ENCODE measurements around the gene NELL2.
A peak's percentile ranks its signal among the peaks of the same experiment; 100 is the strongest.
"Not testable (repeated sequence)": the region's sequence is repeated elsewhere in the genome, so short reads cannot be mapped to it uniquely, and the experiment has no call there.

NELL2 gene

GRCh38 chr12:44875954-44876543 is at the start of gene NELL2:
Gene NELL2 (minus strand): TSS chr12:44876315. CDS start chr12:44875869, 446 bp downstream.
- peak; percentile 38 to 62 (median 54) for DNase-seq (ENCODE audit: low read depth in 2 of 3, low spot score in 2 of 3)

- no peak for DNase-seq (ENCODE audit: low read depth in 2 of 3, low spot score in 2 of 3)
Measured at GRCh38 chr12:44921736-44922135, 45.6 kb upstream of the NELL2 start.

GRCh38 chr12:44917141-44917540 is 41.0 kb upstream of the NELL2 start:
- no peak for DNase-seq (ENCODE audit: low read depth in 2 of 3, low spot score in 2 of 3)

GRCh38 chr12:44915958-44916357 is 39.8 kb upstream of the NELL2 start:
- DNase-seq (ENCODE audit: low read depth in 2 of 3, low spot score in 2 of 3): no peak

GRCh38 chr12:44904321-44904720 is 28.2 kb upstream of the NELL2 start:
- no peak for DNase-seq (ENCODE audit: low read depth in 2 of 3, low spot score in 2 of 3)

- not testable (repeated sequence) for DNase-seq (ENCODE audit: low read depth in 2 of 3, low spot score in 2 of 3)
Measured at GRCh38 chr12:44898108-44898507, 22.0 kb upstream of the NELL2 start.

- no peak for DNase-seq (ENCODE audit: low read depth in 2 of 3, low spot score in 2 of 3)
Measured at GRCh38 chr12:44889926-44890325, 13.8 kb upstream of the NELL2 start.

- no peak for DNase-seq (ENCODE audit: low read depth in 2 of 3, low spot score in 2 of 3)
Measured at GRCh38 chr12:44889162-44889561, 13.0 kb upstream of the NELL2 start.

- DNase-seq (ENCODE audit: low read depth in 2 of 3, low spot score in 2 of 3): no peak
Measured at GRCh38 chr12:44885902-44886301, 9.8 kb upstream of the NELL2 start.

- DNase-seq (ENCODE audit: low read depth in 2 of 3, low spot score in 2 of 3): no peak
Measured at GRCh38 chr12:44881197-44881596, 5.1 kb upstream of the NELL2 start.

GRCh38 chr12:44876544-44877410 is 662 bp upstream of the NELL2 start:
- peak in 2 of 3 experiments; percentile 10 to 27 for DNase-seq (ENCODE audit: low read depth in 2 of 3, low spot score in 2 of 3)

GRCh38 chr12:44875417-44875953 is 630 bp downstream of the NELL2 start:
- DNase-seq (ENCODE audit: low read depth in 2 of 3, low spot score in 2 of 3): no peak

- DNase-seq (ENCODE audit: low read depth in 2 of 3, low spot score in 2 of 3): peak in 1 of 3 experiments; percentile 30
Measured at GRCh38 chr12:44874981-44875416, 1.1 kb downstream of the NELL2 start.

- no peak for DNase-seq (ENCODE audit: low read depth in 2 of 3, low spot score in 2 of 3)
Measured at GRCh38 chr12:44873898-44874297, 2.2 kb downstream of the NELL2 start.

GRCh38 chr12:44869503-44869902 is 6.6 kb downstream of the NELL2 start:
- DNase-seq (ENCODE audit: low read depth in 2 of 3, low spot score in 2 of 3): no peak

GRCh38 chr12:44863867-44864266 is 12.2 kb downstream of the NELL2 start:
- DNase-seq (ENCODE audit: low read depth in 2 of 3, low spot score in 2 of 3): no peak

GRCh38 chr12:44859998-44860689 is 16.0 kb downstream of the NELL2 start:
- DNase-seq (ENCODE audit: low read depth in 2 of 3, low spot score in 2 of 3): no peak

GRCh38 chr12:44858226-44858855 is 17.8 kb downstream of the NELL2 start:
- DNase-seq (ENCODE audit: low read depth in 2 of 3, low spot score in 2 of 3): no peak

GRCh38 chr12:44852483-44852882 is 23.6 kb downstream of the NELL2 start:
- no peak for DNase-seq (ENCODE audit: low read depth in 2 of 3, low spot score in 2 of 3)

- no peak for DNase-seq (ENCODE audit: low read depth in 2 of 3, low spot score in 2 of 3)
Measured at GRCh38 chr12:44851586-44851985, 24.5 kb downstream of the NELL2 start.

GRCh38 chr12:44848703-44849085 is 27.4 kb downstream of the NELL2 start:
- no peak for DNase-seq (ENCODE audit: low read depth in 2 of 3, low spot score in 2 of 3)
